GM12878 (cell line): ENCODE measurements around the gene SMO. TPM values are rescaled to one million over a fixed set of nuclear protein-coding genes. Genes with fewer than 3 reads are reported as not detected.
"Not testable (repeated sequence)": the region's sequence is repeated elsewhere in the genome, so short reads cannot be mapped to it uniquely, and the experiment has no call there.

Experiments used
- ATAC-seq: fragments of 200-7000 bp; cut with Tn5 transposase; 3 replicates; pipeline ENCODE4 v1.9.1; 2020; ENCODE audit warnings: mild to moderate bottlenecking, moderate library complexity
- BruUV-seq: library from RNA; stranded (reverse); fragments of 400-500 nt; replicated peaks from 2 replicates; lab custom pipeline; 2021; lab: Mats Ljungman, UMichigan
- CTCF ChIA-PET: fragments of 300-600 bp; sonication (Branson Sonifier 250); formaldehyde crosslinking; extraction: SDS; loops from one replicate; lab custom pipeline; 2021; ENCODE audit warnings: inconsistent platforms; lab: Yijun Ruan, JAX
- POLR2A ChIA-PET: fragments of 350-600 bp; formaldehyde crosslinking; extraction: SDS; loops from one replicate; lab custom pipeline; 2021; ENCODE audit warnings: inconsistent platforms; lab: Charles Lee
- RAD21 ChIA-PET: fragments of 300-600 bp; sonication (Branson Sonifier 250); formaldehyde crosslinking; loops from one replicate; lab custom pipeline; 2023; ENCODE audit warnings: antibody characterized with exemption; ENCODE audit not compliant: unreplicated experiment; lab: Charles Lee
- SMC1A ChIA-PET: fragments of 300-600 bp; sonication (Branson Sonifier 250); formaldehyde crosslinking; loops from one replicate; lab custom pipeline; 2023; ENCODE audit not compliant: unreplicated experiment, uncharacterized antibody; lab: Charles Lee
- DNase-seq: peaks from one replicate; pipeline ENCODE4 v3.0.0-alpha.2; 2011; ENCODE audit warnings: low read depth, low spot score
- FAIRE-seq: peaks from 3 replicates; lab custom pipeline; 2011; peaks lifted over from hg19 to GRCh38; lab: Jason Lieb, UNC
- H2AFZ ChIP-seq: 2 replicates; pipeline ENCODE4 v1.6.0; 2011; ENCODE audit warnings: low read depth, low read length, control low read depth; ENCODE audit not compliant: control insufficient read depth
- H3K27ac ChIP-seq: 2 replicates; pipeline ENCODE4 v1.5.1; 2011; ENCODE audit warnings: control low read depth; ENCODE audit not compliant: control insufficient read depth, insufficient read depth
- H3K27me3 ChIP-seq, 2 experiments: replicated peaks in 1 of 2; 2 replicates each; pipeline versions ENCODE4 v1.6.0 to v1.6.1; 2011; ENCODE audit warnings: low read length in 1 of 2; ENCODE audit not compliant: control insufficient read depth in 2 of 2, insufficient read depth in 2 of 2
- H3K36me3 ChIP-seq, 2 experiments: 2 replicates each; pipeline ENCODE4 v1.5.1; 2011; ENCODE audit warnings: low read length in 1 of 2; ENCODE audit not compliant: control insufficient read depth in 2 of 2, insufficient read depth in 2 of 2
- H3K4me1 ChIP-seq: 2 replicates; pipeline ENCODE4 v1.6.1; 2011; ENCODE audit warnings: mild to moderate bottlenecking, low read length, moderate library complexity, mixed read lengths; ENCODE audit not compliant: control insufficient read depth, insufficient read depth
- H3K4me2 ChIP-seq: 2 replicates; pipeline ENCODE4 v1.6.0; 2011; ENCODE audit warnings: control low read depth; ENCODE audit not compliant: control insufficient read depth, insufficient read depth
- H3K4me3 ChIP-seq: fragments of 200-600 bp; sonication (generic); 2 replicates; pipeline ENCODE4 v1.5.1; 2016
- H3K79me2 ChIP-seq: 2 replicates; pipeline ENCODE4 v1.6.0; 2011; ENCODE audit warnings: low read length; ENCODE audit not compliant: control insufficient read depth, insufficient read depth
- H3K9ac ChIP-seq: 2 replicates; pipeline ENCODE4 v1.8.0; 2011; ENCODE audit warnings: low read length, control low read depth, mixed read lengths; ENCODE audit not compliant: control insufficient read depth, insufficient read depth
- H3K9me3 ChIP-seq: replicated peaks from 3 replicates; pipeline ENCODE4 v1.5.1; 2011; ENCODE audit warnings: mild to moderate bottlenecking, low read length; ENCODE audit not compliant: control insufficient read depth, insufficient read depth
- H4K20me1 ChIP-seq: 2 replicates; pipeline ENCODE4 v1.6.0; 2011; ENCODE audit not compliant: control insufficient read depth, insufficient read depth
- ASH2L ChIP-seq: fragments of 300-600, 200-600 bp; sonication (generic); IDR thresholded peaks from 2 replicates; pipeline ENCODE4 v1.6.1; 2017; ENCODE audit warnings: low read depth, mild to moderate bottlenecking, borderline replicate concordance
- CBFB ChIP-seq: IDR thresholded peaks from 2 replicates; pipeline ENCODE4 v1.6.1; 2016; ENCODE audit warnings: antibody characterized with exemption, low read depth
- CEBPB ChIP-seq, 2 experiments: fragments of 150-350 bp in 1 of 2; IDR thresholded peaks; 2 replicates each; pipeline ENCODE4 v1.6.1; 2012 to 2014; ENCODE audit warnings: low read depth in 2 of 2, low read length in 2 of 2, borderline replicate concordance in 1 of 2, inconsistent platforms in 1 of 2
- CREB1 ChIP-seq: IDR thresholded peaks from 2 replicates; pipeline ENCODE4 v1.6.1; 2012; ENCODE audit warnings: low read depth, mild to moderate bottlenecking, inconsistent platforms
- FOXM1 ChIP-seq: IDR thresholded peaks from 2 replicates; pipeline ENCODE4 v1.6.1; 2012; ENCODE audit warnings: low read depth, mild to moderate bottlenecking, inconsistent platforms, low read length, moderate library complexity
- GATAD2B ChIP-seq: fragments of 450-650 bp; conservative IDR thresholded peaks from 2 replicates; pipeline ENCODE4 v1.6.1; 2017; ENCODE audit warnings: low read depth, mild to moderate bottlenecking, moderate library complexity
- HDAC6 ChIP-seq: fragments of 200-600 bp; sonication (generic); IDR thresholded peaks from one replicate; pipeline ENCODE4 v1.8.0; 2017; ENCODE audit warnings: antibody characterized with exemption; ENCODE audit not compliant: unreplicated experiment
- IKZF1 ChIP-seq: fragments of 450-650 bp; conservative IDR thresholded peaks from 2 replicates; pipeline ENCODE4 v1.6.1; 2017; ENCODE audit warnings: antibody characterized with exemption, mild to moderate bottlenecking
- MYB ChIP-seq: fragments of 150-350 bp; IDR thresholded peaks from 2 replicates; pipeline ENCODE4 v1.6.1; 2014; ENCODE audit warnings: mild to moderate bottlenecking, low read depth, low read length, borderline replicate concordance
- NR2C1 ChIP-seq: fragments of 450-650 bp; IDR thresholded peaks from 2 replicates; pipeline ENCODE4 v1.6.1; 2017; ENCODE audit warnings: antibody characterized with exemption, mild to moderate bottlenecking, moderate library complexity
- PAX8 ChIP-seq: fragments of 450-650 bp; IDR thresholded peaks from 2 replicates; pipeline ENCODE4 v1.6.1; 2017; ENCODE audit warnings: mild to moderate bottlenecking, moderate library complexity
- PKNOX1 ChIP-seq: fragments of 450-650 bp; IDR thresholded peaks from 2 replicates; pipeline ENCODE4 v1.6.1; 2016; ENCODE audit warnings: mild to moderate bottlenecking
- RELA ChIP-seq: fragments of 450-650 bp; IDR thresholded peaks from 2 replicates; pipeline ENCODE4 v1.8.0; 2014; ENCODE audit warnings: borderline replicate concordance; ENCODE audit not compliant: partially characterized antibody
- RFX5 ChIP-seq: IDR thresholded peaks from 2 replicates; pipeline ENCODE4 v1.6.1; 2011; ENCODE audit warnings: low read depth, low read length, improper control_type of control experiment
- SKIL ChIP-seq: fragments of 450-650 bp; IDR thresholded peaks from 2 replicates; pipeline ENCODE4 v1.6.1; 2017; ENCODE audit warnings: mild to moderate bottlenecking, low read depth, inconsistent platforms; ENCODE audit not compliant: poor library complexity, severe bottlenecking
- ZNF274 ChIP-seq: IDR thresholded peaks from one replicate; pipeline ENCODE4 v1.8.0; 2011; ENCODE audit not compliant: insufficient read length, insufficient read depth
- WGBS: methylation state at CpG from one replicate; pipeline ENCODE4 v1.1.6; 2016; ENCODE audit warnings: low lambda C conversion rate; ENCODE audit not compliant: insufficient replicate concordance, insufficient coverage; ENCODE audit errors: missing lambda C conversion rate; 5-methylcytosine and 5-hydroxymethylcytosine counted together
- in situ Hi-C: fragments of 300-500 bp; cut with MboI; formaldehyde crosslinking; loops from 9 replicates; pipeline ENCODE4 v1.14.3; 2018; ENCODE audit warnings: mixed read lengths
- intact Hi-C: fragments of 100-400 bp; cut with micrococcal nuclease; formaldehyde crosslinking; loops from one replicate; pipeline ENCODE4 v1.14.2; 2022; ENCODE audit not compliant: unreplicated experiment
- polyA plus RNA-seq, 11 experiments: library from polyadenylated mRNA; depleted of rRNA in 4 of 11; unstranded in 6 of 11; stranded (reverse) in 5 of 11; fragments of >200 nt; fragmentation: Nextera tagmentation in 4 of 11; fragmentation: Illumina TruSeq in 1 of 11; extraction: Ambion mirVana in 4 of 11; extraction: Trizol in 1 of 11; gene quantifications; 1 replicate in 1 of 11; 2 replicates in 10 of 11; pipeline versions ENCODE4 v1.2.1 to v1.2.3, GENCODE V29; 2011 to 2016; ENCODE audit warnings: inconsistent platforms in 2 of 11, missing spikeins in 2 of 11, low read depth in 1 of 11
- total RNA-seq, 4 experiments: library from RNA; depleted of rRNA in 3 of 4; stranded (reverse); fragments of >200 nt in 3 of 4; fragmentation: Illumina TruSeq in 1 of 4; extraction: Trizol in 1 of 4; gene quantifications; 2 replicates each; pipeline versions ENCODE4 v1.2.1 to v1.2.3, GENCODE V29; 2013 to 2021

SMO gene
- total and polyA plus RNA-seq, 10 of the 15 experiments (the other 5 are each of a cell fraction or from before 2014, with no cell fraction given): 0.40 to 11.2 (median 2.6) TPM

DNA sequence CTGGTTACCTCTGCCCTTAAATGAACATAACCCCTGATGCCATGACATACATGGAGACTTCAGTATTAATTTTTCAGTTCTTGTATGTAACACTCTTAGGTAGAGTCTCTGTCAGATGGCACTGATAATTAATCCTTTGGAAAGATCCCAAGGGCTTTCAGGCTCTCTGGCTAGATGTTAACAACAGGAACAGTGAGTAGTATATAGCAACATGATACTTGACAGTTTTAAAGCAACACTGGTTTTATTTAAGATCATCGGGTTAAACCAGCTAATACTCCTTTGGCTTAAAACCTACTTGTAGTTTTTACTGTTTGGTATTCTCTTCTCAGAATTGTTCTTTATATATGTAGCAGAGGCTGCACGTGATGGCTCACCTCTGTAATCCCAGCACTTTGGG, 63.7 kb downstream of the SMO start:
- CTCF ChIA-PET: interaction anchor here (1.2 kb wide), 1 partner anchor 16 kb away, joined by 4 read pairs; no protein-coding TSS in a partner anchor
- BruUV-seq: no TSS peak
- ATAC-seq: no peak

DNA sequence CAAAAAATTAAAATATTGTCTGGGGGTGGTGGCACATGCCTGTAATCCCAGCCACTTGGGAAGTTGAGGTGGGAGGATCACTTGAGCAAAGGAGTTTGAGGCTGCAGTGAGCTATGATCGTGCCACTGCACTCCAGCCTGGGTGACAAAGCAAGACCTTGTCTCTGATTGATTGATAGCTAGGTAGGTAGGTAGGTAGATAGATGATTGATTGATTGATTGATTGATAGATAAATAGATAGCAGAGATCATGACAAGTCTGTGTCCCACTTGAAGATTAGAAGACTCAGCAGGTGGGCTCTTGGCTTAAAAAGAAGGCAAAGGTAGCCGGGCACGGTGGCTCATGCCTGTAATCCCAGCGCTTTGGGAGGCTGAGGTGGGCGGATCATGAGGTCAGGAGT, 64.2 kb downstream of the SMO start:
- POLR2A ChIA-PET, in situ Hi-C loops, RAD21 ChIA-PET: not testable (repeated sequence)

More for the DNA sequence above, 63.7 kb downstream of the SMO start:
- no peaks in the 10 kb centered on the region for H3K27me3 ChIP-seq
- no peaks in the 10 kb centered on the region for H3K4me1 ChIP-seq
- SMC1A ChIA-PET: no interaction called here
- no peaks in the 10 kb centered on the region for H4K20me1 ChIP-seq
- POLR2A ChIA-PET: no interaction called here
- H2AFZ ChIP-seq: no peak overlapping the region
- FAIRE-seq (no peak), DNase-seq (no peak)
- H3K79me2 ChIP-seq: no peaks in the 10 kb centered on the region
- no peaks in the 10 kb centered on the region for H3K36me3 ChIP-seq
- H3K9ac ChIP-seq: no peak overlapping the region
- in situ Hi-C loops (no loop called here), intact Hi-C loops (no loop called here)
- H3K4me3 ChIP-seq: no peak overlapping the region
- H3K27ac ChIP-seq: no peak overlapping the region
- no peak overlapping the region for H3K4me2 ChIP-seq
- no peaks in the 10 kb centered on the region for H3K9me3 ChIP-seq
- RAD21 ChIA-PET: no interaction called here
- TF ChIP-seq PKNOX1: no peak
- TF ChIP-seq NR2C1: no peak
- TF ChIP-seq SKIL: no peak
- TF ChIP-seq HDAC6: no peak
- no peak for TF ChIP-seq CEBPB (IDR thresholded peaks at IDR 0.05; ENCODE audit: borderline replicate concordance in 1 of 2, low read depth in 2 of 2, low read length in 2 of 2)
- no peak for TF ChIP-seq PAX8
- TF ChIP-seq MYB: no peak
- no peak for TF ChIP-seq CREB1
- no peak for TF ChIP-seq CBFB
- no peak for TF ChIP-seq FOXM1
- TF ChIP-seq IKZF1: no peak
- TF ChIP-seq ZNF274: no peak
- TF ChIP-seq RELA: no peak
- TF ChIP-seq GATAD2B: no peak
- TF ChIP-seq RFX5: no peak
- TF ChIP-seq ASH2L: no peak
- 98% methylated on average over 2 of the region's 2 CpGs for WGBS

More for the DNA sequence above, 64.2 kb downstream of the SMO start:
- 97% methylated on average over 5 of the region's 5 CpGs for WGBS
- FAIRE-seq, DNase-seq, H4K20me1 ChIP-seq, H3K4me2 ChIP-seq, H3K36me3 ChIP-seq, H3K4me3 ChIP-seq, H2AFZ ChIP-seq, H3K9me3 ChIP-seq, H3K79me2 ChIP-seq, CTCF ChIA-PET, H3K27ac ChIP-seq, ATAC-seq, H3K27me3 ChIP-seq, BruUV-seq, intact Hi-C loops, H3K9ac ChIP-seq, H3K4me1 ChIP-seq: not testable (repeated sequence)
- SMC1A ChIA-PET: interaction anchor here (1.6 kb wide), 1 partner anchor 19 kb away, joined by 5 read pairs; no protein-coding TSS in a partner anchor
